ENCODE measurements around the gene KCNH1. TPM values are rescaled to one million over a fixed set of nuclear protein-coding genes. Genes with fewer than 3 reads are reported as not detected.

KCNH1 gene
- total and polyA plus RNA-seq, 7 donors: 0.10 to 0.22 (median 0.17) TPM

GRCh38 chr1:210755991-210756659 lies 377.8 kb downstream of the KCNH1 start:
- H3K36me3 ChIP-seq (ENCODE audit: insufficient read depth in 1 of 2, low read depth in 1 of 2): no peaks in the 10 kb centered on the region
- intact Hi-C loops (cut with DNase I): no loop called here
- H3K4me3 ChIP-seq: no peak overlapping the region
- no peak for TF ChIP-seq CTCF (IDR thresholded peaks at IDR 0.05)
- H3K27me3 ChIP-seq (ENCODE audit: insufficient read depth in 3 of 3, low read length in 2 of 3): no peaks in the 10 kb centered on the region
- no peak for DNase-seq
- no peaks in the 10 kb centered on the region for H3K4me1 ChIP-seq
- no peak overlapping the region for H3K27ac ChIP-seq
- no peak for ATAC-seq
- H3K9me3 ChIP-seq: peaks cover 5% of the 10 kb centered on the region
- 93 to 95% (median 94%) methylated on average over 4 of the region's 4 CpGs for WGBS, 3 donors

- WGBS, 3 donors: 35 to 41% (median 39%) methylated on average over 8 of the region's 8 CpGs
- no peak for ATAC-seq
- no peak overlapping the region for H3K4me3 ChIP-seq
These were observed 378.9 kb downstream of the KCNH1 start for GRCh38 chr1:210754878-210755665.

GRCh38 chr1:210751911-210752310 lies 382.0 kb downstream of the KCNH1 start:
- DNase-seq (no peak), ATAC-seq (no peak)
- H3K27me3 ChIP-seq (ENCODE audit: insufficient read depth in 3 of 3, low read length in 2 of 3): no peaks in the 10 kb centered on the region
- no peaks in the 10 kb centered on the region for H3K36me3 ChIP-seq (ENCODE audit: insufficient read depth in 1 of 2, low read depth in 1 of 2)
- no peak overlapping the region for H3K27ac ChIP-seq
- no peaks in the 10 kb centered on the region for H3K9me3 ChIP-seq
- intact Hi-C loops (cut with DNase I): no loop called here
- WGBS, 3 donors: 85 to 91% (median 85%) methylated on average over 2 of the region's 2 CpGs
- no peaks in the 10 kb centered on the region for H3K4me1 ChIP-seq
- no peak overlapping the region for H3K4me3 ChIP-seq
- no peak for TF ChIP-seq CTCF (IDR thresholded peaks at IDR 0.05)

More at GRCh38 chr1:210754878-210755665, 378.9 kb downstream of the KCNH1 start:
- peaks cover 5% of the 10 kb centered on the region for H3K9me3 ChIP-seq
- TF ChIP-seq CTCF (IDR thresholded peaks at IDR 0.05): no peak
- H3K27ac ChIP-seq: no peak overlapping the region
- intact Hi-C loops (cut with DNase I): no loop called here
- DNase-seq: no peak
- no peaks in the 10 kb centered on the region for H3K36me3 ChIP-seq (ENCODE audit: insufficient read depth in 1 of 2, low read depth in 1 of 2)
- H3K4me1 ChIP-seq: no peaks in the 10 kb centered on the region
- H3K27me3 ChIP-seq (ENCODE audit: insufficient read depth in 3 of 3, low read length in 2 of 3): no peaks in the 10 kb centered on the region

GRCh38 chr1:210750468-210750867 lies 383.5 kb downstream of the KCNH1 start:
- TF ChIP-seq CTCF (IDR thresholded peaks at IDR 0.05): no peak
- no peak for ATAC-seq
- DNase-seq: no peak
- Histone ChIP-seq H3K27ac (no peak overlapping the region), H3K27me3 (ENCODE audit: insufficient read depth in 3 of 3, low read length in 2 of 3) (no peaks in the 10 kb centered on the region), H3K9me3 (no peaks in the 10 kb centered on the region), H3K4me3 (no peak overlapping the region), H3K36me3 (ENCODE audit: insufficient read depth in 1 of 2, low read depth in 1 of 2) (no peaks in the 10 kb centered on the region), H3K4me1 (no peaks in the 10 kb centered on the region)
- 38 to 70% (median 47%) methylated on average over 1 of the region's 1 CpG for WGBS, 3 donors
- intact Hi-C loops (cut with DNase I): no loop called here

Data from psoas muscle (tissue), 8 donors.